Measurements from ENCODE around the gene ELFN2. TPM values are rescaled to one million over a fixed set of nuclear protein-coding genes. Genes with fewer than 3 reads are reported as not detected.

Gene ELFN2
- total RNA-seq, 1 donor from 2014 or later = 0.09 TPM

GRCh38 chr22:37340331-37341262 is 86.7 kb downstream of the ELFN2 start:
- Mint-ChIP-seq H3K27me3 (peaks cover 17% of the 10 kb centered on the region), H3K27ac (no peak overlapping the region), H3K9me3 (no peaks in the 10 kb centered on the region), H3K36me3 (ENCODE audit: low read depth) (no peaks in the 10 kb centered on the region), H3K4me1 (no peaks in the 10 kb centered on the region), H3K4me3 (no peak overlapping the region)
- DNase-seq = no peak
- intact Hi-C loops (cut with micrococcal nuclease) = no loop called here

GRCh38 chr22:37338539-37339246 is 88.6 kb downstream of the ELFN2 start:
- no peak for DNase-seq
- peaks cover 4% of the 10 kb centered on the region for H3K4me1 Mint-ChIP-seq
- no peaks in the 10 kb centered on the region for H3K9me3 Mint-ChIP-seq
- H3K27ac Mint-ChIP-seq = no peak overlapping the region
- H3K36me3 Mint-ChIP-seq (ENCODE audit: low read depth) = no peaks in the 10 kb centered on the region
- intact Hi-C loops (cut with micrococcal nuclease) = loop anchor here (5.0 kb wide), 1 partner anchor 89 kb away; the partner anchor contains the start of gene ELFN2
- H3K4me3 Mint-ChIP-seq = no peak overlapping the region
- H3K27me3 Mint-ChIP-seq = peaks cover 29% of the 10 kb centered on the region

GRCh38 chr22:37337204-37337943 is 89.9 kb downstream of the ELFN2 start:
- H3K36me3 Mint-ChIP-seq (ENCODE audit: low read depth) = no peaks in the 10 kb centered on the region
- H3K27me3 Mint-ChIP-seq = peaks cover 37% of the 10 kb centered on the region
- DNase-seq = no peak
- intact Hi-C loops (cut with micrococcal nuclease) = loop anchor here (5.0 kb wide), 1 partner anchor 90 kb away; the partner anchor contains the start of gene ELFN2
- no peaks in the 10 kb centered on the region for H3K9me3 Mint-ChIP-seq
- H3K27ac Mint-ChIP-seq = no peak overlapping the region
- no peak overlapping the region for H3K4me3 Mint-ChIP-seq
- peaks cover 4% of the 10 kb centered on the region for H3K4me1 Mint-ChIP-seq

- intact Hi-C loops (cut with micrococcal nuclease) = loop anchor here (5.0 kb wide), 1 partner anchor 91 kb away; the partner anchor contains the start of gene ELFN2
- Mint-ChIP-seq H3K9me3 (no peaks in the 10 kb centered on the region), H3K27me3 (peaks cover 43% of the 10 kb centered on the region), H3K4me1 (peaks cover 4% of the 10 kb centered on the region), H3K36me3 (ENCODE audit: low read depth) (no peaks in the 10 kb centered on the region), H3K4me3 (no peak overlapping the region), H3K27ac (no peak overlapping the region)
- no peak for DNase-seq
Measured at GRCh38 chr22:37336579-37336978, 90.7 kb downstream of the ELFN2 start.

GRCh38 chr22:37335806-37336199 is 91.5 kb downstream of the ELFN2 start:
- DNase-seq = no peak
- intact Hi-C loops (cut with micrococcal nuclease) = loop anchor here (5.0 kb wide), 1 partner anchor 91 kb away; the partner anchor contains the start of gene ELFN2
- peaks cover 47% of the 10 kb centered on the region for H3K27me3 Mint-ChIP-seq
- no peak overlapping the region for H3K4me3 Mint-ChIP-seq
- peaks cover 4% of the 10 kb centered on the region for H3K4me1 Mint-ChIP-seq
- no peaks in the 10 kb centered on the region for H3K36me3 Mint-ChIP-seq (ENCODE audit: low read depth)
- no peak overlapping the region for H3K27ac Mint-ChIP-seq
- no peaks in the 10 kb centered on the region for H3K9me3 Mint-ChIP-seq

GRCh38 chr22:37334859-37335805 is 92.1 kb downstream of the ELFN2 start:
- Mint-ChIP-seq H3K4me1 (peaks cover 5% of the 10 kb centered on the region), H3K36me3 (ENCODE audit: low read depth) (no peaks in the 10 kb centered on the region), H3K27ac (peak overlapping the region; percentile 26), H3K27me3 (peaks cover 48% of the 10 kb centered on the region), H3K9me3 (no peaks in the 10 kb centered on the region), H3K4me3 (peak overlapping the region; percentile 7)
- intact Hi-C loops (cut with micrococcal nuclease) = loop anchor here (5.0 kb wide), 1 partner anchor 92 kb away; the partner anchor contains the start of gene ELFN2
- no peak for DNase-seq

GRCh38 chr22:37334461-37334858 is 92.8 kb downstream of the ELFN2 start:
- H3K27ac Mint-ChIP-seq = no peak overlapping the region
- no peak overlapping the region for H3K4me3 Mint-ChIP-seq
- H3K4me1 Mint-ChIP-seq = peaks cover 5% of the 10 kb centered on the region
- DNase-seq = no peak
- intact Hi-C loops (cut with micrococcal nuclease) = no loop called here
- H3K27me3 Mint-ChIP-seq = peaks cover 53% of the 10 kb centered on the region
- H3K9me3 Mint-ChIP-seq = no peaks in the 10 kb centered on the region
- H3K36me3 Mint-ChIP-seq (ENCODE audit: low read depth) = no peaks in the 10 kb centered on the region

GRCh38 chr22:37333724-37334460 is 93.4 kb downstream of the ELFN2 start:
- DNase-seq = no peak
- Mint-ChIP-seq H3K9me3 (no peaks in the 10 kb centered on the region), H3K4me1 (peaks cover 5% of the 10 kb centered on the region), H3K27me3 (peaks cover 58% of the 10 kb centered on the region), H3K4me3 (no peak overlapping the region), H3K27ac (no peak overlapping the region), H3K36me3 (ENCODE audit: low read depth) (no peaks in the 10 kb centered on the region)
- intact Hi-C loops (cut with micrococcal nuclease) = no loop called here

- intact Hi-C loops (cut with micrococcal nuclease) = no loop called here
- Mint-ChIP-seq H3K4me1 (peaks cover 5% of the 10 kb centered on the region), H3K27ac (no peak overlapping the region), H3K27me3 (peaks cover 69% of the 10 kb centered on the region), H3K36me3 (ENCODE audit: low read depth) (no peaks in the 10 kb centered on the region), H3K9me3 (no peaks in the 10 kb centered on the region), H3K4me3 (no peak overlapping the region)
- no peak for DNase-seq
Measured at GRCh38 chr22:37331856-37332536, 95.3 kb downstream of the ELFN2 start.

GRCh38 chr22:37331034-37331428 is 96.2 kb downstream of the ELFN2 start:
- Mint-ChIP-seq H3K36me3 (ENCODE audit: low read depth) (no peaks in the 10 kb centered on the region), H3K27ac (no peak overlapping the region), H3K4me1 (peaks cover 5% of the 10 kb centered on the region), H3K4me3 (no peak overlapping the region), H3K9me3 (no peaks in the 10 kb centered on the region), H3K27me3 (peaks cover 70% of the 10 kb centered on the region)
- intact Hi-C loops (cut with micrococcal nuclease) = no loop called here
- DNase-seq = no peak

GRCh38 chr22:37330200-37331033 is 96.9 kb downstream of the ELFN2 start:
- peak; percentile 76 for DNase-seq
- Mint-ChIP-seq H3K4me1 (peaks cover 4% of the 10 kb centered on the region), H3K27ac (no peak overlapping the region), H3K4me3 (no peak overlapping the region), H3K27me3 (peaks cover 65% of the 10 kb centered on the region), H3K9me3 (no peaks in the 10 kb centered on the region), H3K36me3 (ENCODE audit: low read depth) (no peaks in the 10 kb centered on the region)
- intact Hi-C loops (cut with micrococcal nuclease) = no loop called here

Data from activated CD4-positive, alpha-beta T cell treated with anti-CD3 and anti-CD28 coated beads, Interleukin-2, amount 10 ng/mL, durations not matched to agents 24 days and 14 days (primary cell).